ENCODE data around the gene IVL.

IVL gene

GRCh38 chr1:152941037-152941711 is 32.8 kb downstream of the IVL start:
- no peak for DNase-seq (ENCODE audit: low spot score in 2 of 2)
- peaks cover 16% of the 10 kb centered on the region for H3K27me3 Mint-ChIP-seq
- no peaks in the 10 kb centered on the region for H3K9me3 Mint-ChIP-seq
- ATAC-seq (replicated peaks; ENCODE audit: extremely low read depth, poor library complexity, severe bottlenecking): no peak
- H3K4me1 Mint-ChIP-seq: no peaks in the 10 kb centered on the region
- no peak overlapping the region for H3K27ac Mint-ChIP-seq (ENCODE audit: low read depth)
- no peak overlapping the region for H3K4me3 Mint-ChIP-seq
- H3K36me3 Mint-ChIP-seq (ENCODE audit: insufficient read depth): no peaks in the 10 kb centered on the region

DNA sequence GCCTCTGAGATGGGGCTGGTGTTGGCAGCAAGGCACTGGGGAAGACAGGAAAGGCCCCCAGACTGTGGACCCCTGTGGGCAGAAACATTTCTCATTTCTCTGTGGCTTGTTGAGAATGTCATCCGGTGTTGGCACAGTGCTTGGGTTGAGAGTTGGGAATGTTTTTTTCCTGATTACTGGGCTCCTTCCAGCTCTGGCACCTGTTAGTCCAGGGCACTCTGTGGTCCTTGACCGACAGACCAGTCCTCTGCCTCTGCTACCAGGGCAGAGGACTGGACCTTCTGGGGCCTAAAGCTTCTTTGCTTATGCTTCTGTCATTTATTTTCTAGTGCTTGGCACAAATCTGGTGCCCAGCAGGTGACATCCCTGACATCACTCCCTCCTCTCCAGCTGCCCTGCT is 33.8 kb downstream of the IVL start:
- no peak for ATAC-seq (replicated peaks; ENCODE audit: extremely low read depth, poor library complexity, severe bottlenecking)
- Mint-ChIP-seq H3K27me3 (peaks cover 26% of the 10 kb centered on the region), H3K9me3 (no peaks in the 10 kb centered on the region), H3K27ac (ENCODE audit: low read depth) (no peak overlapping the region), H3K4me3 (no peak overlapping the region), H3K4me1 (no peaks in the 10 kb centered on the region), H3K36me3 (ENCODE audit: insufficient read depth) (no peaks in the 10 kb centered on the region)
- DNase-seq (ENCODE audit: low spot score in 2 of 2): no peak

DNA sequence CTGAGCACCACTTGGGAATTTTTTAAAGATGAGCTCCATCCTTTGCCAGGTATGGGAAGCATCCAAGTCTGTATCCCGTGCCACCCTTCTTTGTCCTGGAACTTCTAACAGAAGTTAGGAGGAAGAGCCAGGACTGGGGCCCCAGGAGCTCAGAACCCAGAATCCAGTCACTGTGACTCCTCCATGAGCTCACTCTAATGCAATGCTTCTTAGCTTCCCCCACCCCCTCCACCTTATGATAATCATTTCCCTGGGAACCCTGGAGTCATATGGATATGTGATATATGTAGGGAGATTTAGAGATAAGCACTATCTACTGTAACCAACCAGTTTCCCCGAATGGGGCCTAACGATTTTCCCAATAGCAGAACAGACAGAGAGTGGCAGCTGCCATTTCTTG is 37.9 kb downstream of the IVL start:
- Mint-ChIP-seq H3K27me3 (peaks cover 33% of the 10 kb centered on the region), H3K36me3 (ENCODE audit: insufficient read depth) (no peaks in the 10 kb centered on the region), H3K4me1 (no peaks in the 10 kb centered on the region), H3K9me3 (no peaks in the 10 kb centered on the region), H3K27ac (ENCODE audit: low read depth) (no peak overlapping the region), H3K4me3 (no peak overlapping the region)
- no peak for DNase-seq (ENCODE audit: low spot score in 2 of 2)
- no peak for ATAC-seq (replicated peaks; ENCODE audit: extremely low read depth, poor library complexity, severe bottlenecking)

DNA sequence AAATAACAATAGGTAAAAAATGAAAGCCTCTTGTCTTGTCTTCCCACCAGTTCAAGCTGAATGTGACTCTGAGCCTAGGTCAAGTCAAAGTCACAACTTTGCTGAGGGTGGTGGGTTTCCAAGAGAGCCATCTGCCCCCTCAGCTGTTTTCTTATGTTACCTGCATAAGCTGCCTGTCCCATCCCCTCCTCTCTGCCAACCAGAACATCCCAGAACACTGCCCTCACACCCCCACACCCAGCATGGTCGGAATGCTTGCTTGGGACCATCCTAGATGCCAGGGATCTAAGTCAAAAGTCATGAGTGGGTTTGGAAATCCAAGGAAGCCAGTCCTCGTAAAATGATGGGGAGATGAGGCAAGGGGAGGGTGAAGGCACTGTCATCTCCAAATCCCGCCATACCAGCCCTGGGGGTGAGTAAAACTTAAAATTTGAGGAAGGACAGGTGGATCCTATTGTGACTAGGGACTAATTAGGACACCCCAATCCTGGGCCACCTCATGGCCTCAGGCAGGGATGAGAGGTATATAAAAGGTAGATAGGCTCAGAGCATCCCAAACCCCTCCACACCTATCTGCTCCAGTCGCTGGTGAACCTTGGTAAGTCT is 38.4 kb downstream of the IVL start, which contains the start of gene SPRR5:
TSS of gene SPRR5 (plus strand) at position 556 of the 606 bp plus-strand sequence. CDS start 1,349 bp downstream, outside the sequence.
- Mint-ChIP-seq H3K27ac (ENCODE audit: low read depth) (no peak within 1 kb of the TSS), H3K9me3 (no peaks in the 10 kb centered on the region), H3K4me1 (no peaks in the 10 kb centered on the region), H3K4me3 (no peak within 1 kb of the TSS), H3K36me3 (ENCODE audit: insufficient read depth) (no peaks in the 10 kb centered on the region), H3K27me3 (peaks cover 38% of the 10 kb centered on the region)
- no peak for DNase-seq (ENCODE audit: low spot score in 2 of 2)
- no peak for ATAC-seq (replicated peaks; ENCODE audit: extremely low read depth, poor library complexity, severe bottlenecking)

- Mint-ChIP-seq H3K27ac (ENCODE audit: low read depth) (no peak overlapping the region), H3K4me3 (no peak overlapping the region), H3K4me1 (no peaks in the 10 kb centered on the region), H3K9me3 (no peaks in the 10 kb centered on the region), H3K27me3 (peaks cover 45% of the 10 kb centered on the region), H3K36me3 (ENCODE audit: insufficient read depth) (no peaks in the 10 kb centered on the region)
- ATAC-seq (replicated peaks; ENCODE audit: extremely low read depth, poor library complexity, severe bottlenecking) (no peak), DNase-seq (ENCODE audit: low spot score in 2 of 2) (no peak)
Measured at GRCh38 chr1:152951711-152952110, 43.4 kb downstream of the IVL start.

GRCh38 chr1:152953761-152954160 is 45.4 kb downstream of the IVL start:
- Mint-ChIP-seq H3K27ac (ENCODE audit: low read depth) (no peak overlapping the region), H3K4me1 (no peaks in the 10 kb centered on the region), H3K4me3 (no peak overlapping the region), H3K9me3 (no peaks in the 10 kb centered on the region), H3K36me3 (ENCODE audit: insufficient read depth) (no peaks in the 10 kb centered on the region), H3K27me3 (peaks cover 40% of the 10 kb centered on the region)
- DNase-seq (ENCODE audit: low spot score in 2 of 2) (no peak), ATAC-seq (replicated peaks; ENCODE audit: extremely low read depth, poor library complexity, severe bottlenecking) (no peak)

DNA sequence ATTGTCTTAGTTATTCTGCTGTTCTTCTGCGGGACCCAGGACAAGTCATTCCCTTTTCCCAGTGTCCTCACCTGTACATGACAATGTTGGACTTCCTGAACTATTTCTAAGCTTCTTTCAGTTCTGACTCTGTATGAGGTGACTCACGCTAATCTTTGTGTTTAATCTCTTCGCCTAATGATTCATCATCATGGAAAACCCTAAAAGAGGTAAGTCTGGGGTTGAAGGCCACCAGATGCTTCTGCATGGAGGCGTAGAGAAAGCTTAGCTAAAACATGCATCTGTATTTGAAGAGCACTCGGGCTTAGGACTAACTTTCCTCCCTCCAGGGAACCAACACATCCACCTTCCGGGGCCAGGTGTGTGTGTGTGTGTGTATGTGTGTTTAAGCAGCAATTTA is 46.1 kb downstream of the IVL start:
- Mint-ChIP-seq H3K36me3 (ENCODE audit: insufficient read depth) (no peaks in the 10 kb centered on the region), H3K4me1 (no peaks in the 10 kb centered on the region), H3K27me3 (peaks cover 45% of the 10 kb centered on the region), H3K4me3 (no peak overlapping the region), H3K9me3 (no peaks in the 10 kb centered on the region), H3K27ac (ENCODE audit: low read depth) (no peak overlapping the region)
- DNase-seq (ENCODE audit: low spot score in 2 of 2) (no peak), ATAC-seq (replicated peaks; ENCODE audit: extremely low read depth, poor library complexity, severe bottlenecking) (no peak)

GRCh38 chr1:152957561-152957960 is 49.2 kb downstream of the IVL start:
- DNase-seq (ENCODE audit: low spot score in 2 of 2): no peak
- Mint-ChIP-seq H3K4me1 (no peaks in the 10 kb centered on the region), H3K27ac (ENCODE audit: low read depth) (no peak overlapping the region), H3K4me3 (no peak overlapping the region), H3K27me3 (peaks cover 31% of the 10 kb centered on the region), H3K36me3 (ENCODE audit: insufficient read depth) (no peaks in the 10 kb centered on the region), H3K9me3 (no peaks in the 10 kb centered on the region)
- ATAC-seq (replicated peaks; ENCODE audit: extremely low read depth, poor library complexity, severe bottlenecking): no peak

DNA sequence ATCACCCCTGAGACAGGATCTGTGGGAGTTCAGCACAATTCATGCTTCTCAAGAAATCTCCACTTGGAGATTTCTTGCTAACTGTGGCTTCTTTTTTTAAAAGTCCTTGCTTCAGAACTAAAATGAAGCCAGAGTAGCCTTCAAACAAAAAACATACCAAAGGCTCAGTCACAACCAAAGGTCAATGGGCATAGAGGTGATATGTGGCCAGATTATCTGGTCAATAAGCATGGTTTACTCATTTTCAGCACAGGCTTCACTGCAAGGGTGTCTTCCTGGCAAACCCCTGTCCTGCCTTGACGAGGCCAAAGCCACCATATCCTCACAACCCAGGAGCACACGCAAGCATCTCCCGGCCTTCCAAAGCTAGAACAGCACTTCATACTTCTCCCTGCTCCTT is 50.9 kb downstream of the IVL start:
- ATAC-seq (replicated peaks; ENCODE audit: extremely low read depth, poor library complexity, severe bottlenecking) (no peak), DNase-seq (ENCODE audit: low spot score in 2 of 2) (no peak)
- Mint-ChIP-seq H3K4me1 (no peaks in the 10 kb centered on the region), H3K4me3 (no peak overlapping the region), H3K27me3 (peaks cover 30% of the 10 kb centered on the region), H3K36me3 (ENCODE audit: insufficient read depth) (no peaks in the 10 kb centered on the region), H3K27ac (ENCODE audit: low read depth) (no peak overlapping the region), H3K9me3 (no peaks in the 10 kb centered on the region)

- no peak overlapping the region for H3K27ac Mint-ChIP-seq (ENCODE audit: low read depth)
- H3K4me1 Mint-ChIP-seq: no peaks in the 10 kb centered on the region
- no peaks in the 10 kb centered on the region for H3K36me3 Mint-ChIP-seq (ENCODE audit: insufficient read depth)
- H3K27me3 Mint-ChIP-seq: peaks cover 34% of the 10 kb centered on the region
- H3K9me3 Mint-ChIP-seq: no peaks in the 10 kb centered on the region
- ATAC-seq (replicated peaks; ENCODE audit: extremely low read depth, poor library complexity, severe bottlenecking): no peak
- no peak overlapping the region for H3K4me3 Mint-ChIP-seq
- DNase-seq (ENCODE audit: low spot score in 2 of 2): no peak
Measured at GRCh38 chr1:152959801-152960451, 51.6 kb downstream of the IVL start.

- Mint-ChIP-seq H3K27ac (ENCODE audit: low read depth) (no peak overlapping the region), H3K36me3 (ENCODE audit: insufficient read depth) (no peaks in the 10 kb centered on the region), H3K4me1 (no peaks in the 10 kb centered on the region), H3K27me3 (peaks cover 40% of the 10 kb centered on the region), H3K4me3 (no peak overlapping the region), H3K9me3 (no peaks in the 10 kb centered on the region)
- DNase-seq (ENCODE audit: low spot score in 2 of 2) (no peak), ATAC-seq (replicated peaks; ENCODE audit: extremely low read depth, poor library complexity, severe bottlenecking) (no peak)
Measured at GRCh38 chr1:152960452-152961044, 52.2 kb downstream of the IVL start.
